K562 (cell line): ENCODE data around the gene RPS27. TPM values are rescaled to one million over a fixed set of nuclear protein-coding genes. Genes with fewer than 3 reads are reported as not detected.
A peak's percentile ranks its signal among the peaks of the same experiment; 100 is the strongest.

Source experiments
- ARID4B ChIP-seq: sonication (generic); formaldehyde crosslinking; IDR thresholded peaks from 2 replicates; pipeline ENCODE4 v1.8.0; 2022; ENCODE audit warnings: mild to moderate bottlenecking, missing genetic modification reagents
- CEBPG ChIP-seq, 3 experiments: fragments of 200-800 bp in 1 of 3; sonication (Bioruptor generic) in 1 of 3; sonication (generic) in 1 of 3; formaldehyde crosslinking in 1 of 3; IDR thresholded peaks in 2 of 3; conservative IDR thresholded peaks in 1 of 3; 2 replicates each; pipeline versions ENCODE4 v1.6.1 to v1.8.0; 2016 to 2022; ENCODE audit warnings: missing compliant biosample characterization in 2 of 3, missing genetic modification characterization in 2 of 3, mild to moderate bottlenecking in 1 of 3, missing genetic modification reagents in 1 of 3
- CHD4 ChIP-seq: fragments of 200-600 bp; sonication (generic); IDR thresholded peaks from 3 replicates; pipeline ENCODE4 v1.6.1; 2012; ENCODE audit warnings: low read depth, mild to moderate bottlenecking, mixed read lengths, low read length, inconsistent platforms; ENCODE audit not compliant: insufficient read depth, insufficient replicate concordance, poor library complexity, severe bottlenecking
- CTCF ChIP-seq, 3 experiments: IDR thresholded peaks in 2 of 3; conservative IDR thresholded peaks in 1 of 3; 2 replicates each; pipeline ENCODE4 v1.5.1; 2011 to 2012; ENCODE audit warnings: low read length in 3 of 3, mild to moderate bottlenecking in 3 of 3, control low read depth in 2 of 3, improper control_type of control experiment in 1 of 3, inconsistent platforms in 1 of 3, low read depth in 1 of 3, mixed read lengths in 1 of 3, moderate library complexity in 1 of 3; ENCODE audit not compliant: insufficient read depth in 2 of 3
- GABPB2 ChIP-seq: fragments of 250-450 bp; sonication (Bioruptor Pico); conservative IDR thresholded peaks from 2 replicates; pipeline ENCODE4 v1.5.1; 2021; ENCODE audit warnings: mild to moderate bottlenecking
- HNRNPLL ChIP-seq: fragments of 200-400 bp; formaldehyde crosslinking; IDR thresholded peaks from 2 replicates; pipeline ENCODE4 v1.6.1; 2017; ENCODE audit warnings: low read length, low read depth, mild to moderate bottlenecking; ENCODE audit not compliant: poor library complexity, severe bottlenecking
- MAFK ChIP-seq: IDR thresholded peaks from 2 replicates; pipeline ENCODE4 v1.6.1; 2011; ENCODE audit warnings: low read length, improper control_type of control experiment
- RFX5 ChIP-seq: IDR thresholded peaks from 2 replicates; pipeline ENCODE4 v1.6.1; 2011; ENCODE audit warnings: low read depth, mild to moderate bottlenecking, improper control_type of control experiment, low read length
- RNF2 ChIP-seq: sonication (generic); IDR thresholded peaks from 2 replicates; pipeline ENCODE4 v1.6.1; 2016
- SUPT5H ChIP-seq: fragments of 450-650 bp; IDR thresholded peaks from 2 replicates; pipeline ENCODE4 v1.6.1; 2016
- TAF15 ChIP-seq: fragments of 200-400 bp; formaldehyde crosslinking; IDR thresholded peaks from 2 replicates; pipeline ENCODE4 v1.6.1; 2017; ENCODE audit warnings: mild to moderate bottlenecking, low read depth, low read length, moderate library complexity
- ZC3H8 ChIP-seq: fragments of 450-650 bp; IDR thresholded peaks from 2 replicates; pipeline ENCODE4 v1.6.1; 2017
- ZKSCAN1 ChIP-seq: fragments of 150-350 bp; IDR thresholded peaks from 2 replicates; pipeline ENCODE4 v1.6.1; 2016; ENCODE audit warnings: low read depth, low read length
- ZNF12 ChIP-seq: sonication (generic); formaldehyde crosslinking; IDR thresholded peaks from 2 replicates; pipeline ENCODE4 v1.4.0; 2020; ENCODE audit warnings: mild to moderate bottlenecking, missing genetic modification reagents
- ZNF184 ChIP-seq: sonication (generic); formaldehyde crosslinking; IDR thresholded peaks from 2 replicates; pipeline ENCODE4 v1.5.0; 2020; ENCODE audit warnings: missing genetic modification reagents
- ZNF311 ChIP-seq: fragments of 250-450 bp; sonication (Bioruptor Pico); IDR thresholded peaks from 2 replicates; pipeline ENCODE4 v1.4.0; 2020; ENCODE audit warnings: mild to moderate bottlenecking, moderate library complexity
- polyA plus RNA-seq, 8 experiments: library from polyadenylated mRNA; depleted of rRNA in 4 of 8; stranded (reverse) in 5 of 8; unstranded in 3 of 8; fragments of >200 nt; fragmentation: Nextera tagmentation in 2 of 8; fragmentation: Illumina TruSeq in 1 of 8; extraction: Ambion mirVana in 2 of 8; extraction: Trizol in 1 of 8; gene quantifications; 2 replicates each; pipeline versions ENCODE4 v1.2.1 to v1.2.3, GENCODE V29; 2011 to 2014; ENCODE audit warnings: inconsistent platforms in 1 of 8, missing spikeins in 1 of 8
- total RNA-seq, 7 experiments: library from RNA; depleted of rRNA in 6 of 7; stranded (reverse); fragments of >200 nt in 6 of 7; fragmentation: Illumina TruSeq in 2 of 7; extraction: Trizol in 2 of 7; gene quantifications; 2 replicates each; pipeline versions ENCODE4 v1.2.1 to v1.2.3, GENCODE V29; 2011 to 2021; ENCODE audit warnings: low replicate concordance in 1 of 7
- TF ChIP-seq, protein P1 (sequence below): fragments of 450-650 bp; IDR thresholded peaks from 2 replicates; pipeline ENCODE4 v1.6.1; 2016; ENCODE audit warnings: low read depth, mild to moderate bottlenecking, moderate library complexity

Gene RPS27
- total and polyA plus RNA-seq, 9 of the 15 experiments (the other 6 are each of a cell fraction or from before 2014, with no cell fraction given): 2,091 to 9,377 (median 6,706) TPM

DNA sequence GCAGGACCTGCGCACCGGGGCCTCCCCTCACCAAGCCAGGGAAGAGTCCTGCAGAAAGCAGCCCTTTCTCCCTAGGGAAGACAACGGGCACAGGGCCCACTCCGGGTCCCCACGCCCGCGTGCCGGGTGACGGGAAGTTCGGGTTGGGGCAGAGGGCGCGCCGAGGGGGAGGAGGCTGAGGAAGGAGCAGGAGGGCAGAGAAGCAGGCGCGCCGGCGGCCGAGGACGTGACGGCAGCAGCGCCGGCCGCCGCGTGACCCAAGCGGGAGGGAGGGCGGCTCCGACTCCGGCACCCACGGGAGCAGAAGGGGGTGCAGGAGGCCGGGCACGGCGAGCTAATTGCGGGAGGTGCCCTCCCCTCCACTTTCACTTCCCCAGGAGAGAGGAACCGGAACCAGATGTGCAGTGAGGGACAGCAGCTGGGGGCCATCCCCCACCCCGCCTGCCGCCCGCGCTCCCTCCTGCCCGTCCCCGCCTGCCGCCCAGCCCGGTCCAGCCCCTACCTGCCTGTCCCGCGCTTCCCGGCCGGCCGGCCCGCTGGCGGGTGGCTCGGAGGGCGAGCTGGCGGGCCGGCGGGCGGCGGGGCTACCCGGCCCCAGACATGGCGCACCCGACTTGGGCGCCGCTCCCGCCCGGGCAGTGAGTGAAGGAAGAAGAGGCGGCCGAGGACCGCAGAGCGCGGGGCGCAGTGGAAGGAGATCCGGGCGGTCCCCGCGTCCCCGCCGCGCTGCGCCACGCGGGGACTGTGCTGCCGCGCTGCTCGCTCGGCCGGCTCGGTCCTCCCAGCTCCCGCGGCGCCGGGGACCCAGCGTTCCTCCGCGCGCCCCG lies 44.6 kb upstream of the RPS27 start (continued):
- TF ChIP-seq, protein P1, sequence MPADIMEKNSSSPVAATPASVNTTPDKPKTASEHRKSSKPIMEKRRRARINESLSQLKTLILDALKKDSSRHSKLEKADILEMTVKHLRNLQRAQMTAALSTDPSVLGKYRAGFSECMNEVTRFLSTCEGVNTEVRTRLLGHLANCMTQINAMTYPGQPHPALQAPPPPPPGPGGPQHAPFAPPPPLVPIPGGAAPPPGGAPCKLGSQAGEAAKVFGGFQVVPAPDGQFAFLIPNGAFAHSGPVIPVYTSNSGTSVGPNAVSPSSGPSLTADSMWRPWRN: no peak
- TF ChIP-seq CHD4 (no peak), ARID4B (peak; percentile 83; the same call in 1 of the 2 replicates), ZNF311 (CRISPR knock-in tag) (no peak), RNF2 (no peak), SUPT5H (peak; percentile 24), ZNF12 (CRISPR knock-in tag) (no peak), MAFK (no peak), ZC3H8 (no peak), CEBPG (CRISPR knock-in tag; IDR thresholded peaks at IDR 0.05) (no peak), CEBPG (tag; conservative IDR thresholded peaks at IDR 0.05 in 1 of 2, IDR thresholded peaks at IDR 0.05 in 1 of 2) (no peak), CTCF (IDR thresholded peaks at IDR 0.05 in 2 of 3, conservative IDR thresholded peaks at IDR 0.05 in 1 of 3; ENCODE audit: insufficient read depth in 2 of 3, low read depth in 1 of 3, low read length in 3 of 3) (no peak), HNRNPLL (no peak), ZKSCAN1 (no peak), RFX5 (no peak), GABPB2 (CRISPR knock-in tag) (no peak), ZNF184 (CRISPR knock-in tag) (no peak), TAF15 (no peak)
